Mammary epithelial cell (primary cell): ENCODE measurements around the gene ZPR1.

ENCODE experiments used
- CTCF ChIP-seq, 2 donors: IDR thresholded peaks in 1 of 2; conservative IDR thresholded peaks in 1 of 2; 2 replicates each; pipeline ENCODE4 v1.5.1; 2011 to 2012; ENCODE audit warnings: inconsistent platforms in 2 of 2, low read length in 2 of 2, mild to moderate bottlenecking in 2 of 2, control low read depth in 1 of 2, low read depth in 1 of 2; ENCODE audit not compliant: insufficient read depth in 1 of 2; ENCODE audit errors: extremely low read depth in 1 of 2
- EZH2 ChIP-seq: IDR thresholded peaks from 2 replicates; pipeline ENCODE4 v1.6.1; 2012; ENCODE audit warnings: low read length, inconsistent platforms, borderline replicate concordance

- TF ChIP-seq CTCF (conservative IDR thresholded peaks at IDR 0.05 in 1 of 2, IDR thresholded peaks at IDR 0.05 in 1 of 2; ENCODE audit: extremely low read depth in 1 of 2, insufficient read depth in 1 of 2, low read depth in 1 of 2, low read length in 2 of 2) (no peak), EZH2 (no peak)
Observed at GRCh38 chr11:116736763-116737162, 51.1 kb downstream of the ZPR1 start.
